ENCODE data around the gene PIMREG.

The PIMREG gene

DNA sequence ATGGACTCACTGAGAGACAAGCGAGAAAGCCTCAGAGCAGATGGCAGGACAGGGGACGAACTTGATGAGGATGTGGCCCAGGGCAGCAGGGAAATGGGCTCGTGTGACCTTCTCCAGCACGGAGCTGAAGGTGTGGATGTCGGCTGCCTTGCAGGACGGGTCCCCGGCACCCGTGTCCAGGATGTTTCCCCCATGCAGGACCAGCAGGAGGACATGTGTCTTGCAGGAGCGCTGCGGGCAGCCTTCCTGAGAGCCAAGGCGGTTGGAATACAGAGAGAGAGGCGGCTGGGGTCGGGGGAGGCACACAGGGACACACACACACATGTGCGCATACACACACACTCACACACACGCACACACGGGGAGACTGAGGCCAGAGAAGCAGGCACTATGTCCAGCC lies 39.3 kb downstream of the PIMREG start:
- Histone ChIP-seq H3K4me3 (ENCODE audit: insufficient read depth, low read length, poor library complexity, severe bottlenecking) (no peak overlapping the region), H3K9me3 (ENCODE audit: insufficient read depth, low read length) (no peaks in the 10 kb centered on the region), H3K27me3 (ENCODE audit: low read length) (no peaks in the 10 kb centered on the region), H4K20me1 (ENCODE audit: low read depth, low read length) (no peaks in the 10 kb centered on the region), H3K4me2 (ENCODE audit: low read depth, low read length, poor library complexity, severe bottlenecking) (no peak overlapping the region), H3F3A (ENCODE audit: insufficient read depth) (no peaks in the 10 kb centered on the region), H3K79me2 (ENCODE audit: insufficient read depth, low read length) (no peaks in the 10 kb centered on the region), H3K9ac (ENCODE audit: low read length) (no peak overlapping the region), H2AFZ (ENCODE audit: low read depth, low read length, severe bottlenecking) (no peak overlapping the region), H3K36me3 (ENCODE audit: low read length) (no peaks in the 10 kb centered on the region), H3K9me2 (replicated peaks; ENCODE audit: insufficient read depth, low read length) (no peaks in the 10 kb centered on the region), H3K27ac (ENCODE audit: low read depth, low read length) (no peak overlapping the region)
- TF ChIP-seq, protein P1, sequence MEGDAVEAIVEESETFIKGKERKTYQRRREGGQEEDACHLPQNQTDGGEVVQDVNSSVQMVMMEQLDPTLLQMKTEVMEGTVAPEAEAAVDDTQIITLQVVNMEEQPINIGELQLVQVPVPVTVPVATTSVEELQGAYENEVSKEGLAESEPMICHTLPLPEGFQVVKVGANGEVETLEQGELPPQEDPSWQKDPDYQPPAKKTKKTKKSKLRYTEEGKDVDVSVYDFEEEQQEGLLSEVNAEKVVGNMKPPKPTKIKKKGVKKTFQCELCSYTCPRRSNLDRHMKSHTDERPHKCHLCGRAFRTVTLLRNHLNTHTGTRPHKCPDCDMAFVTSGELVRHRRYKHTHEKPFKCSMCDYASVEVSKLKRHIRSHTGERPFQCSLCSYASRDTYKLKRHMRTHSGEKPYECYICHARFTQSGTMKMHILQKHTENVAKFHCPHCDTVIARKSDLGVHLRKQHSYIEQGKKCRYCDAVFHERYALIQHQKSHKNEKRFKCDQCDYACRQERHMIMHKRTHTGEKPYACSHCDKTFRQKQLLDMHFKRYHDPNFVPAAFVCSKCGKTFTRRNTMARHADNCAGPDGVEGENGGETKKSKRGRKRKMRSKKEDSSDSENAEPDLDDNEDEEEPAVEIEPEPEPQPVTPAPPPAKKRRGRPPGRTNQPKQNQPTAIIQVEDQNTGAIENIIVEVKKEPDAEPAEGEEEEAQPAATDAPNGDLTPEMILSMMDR (IDR thresholded peaks at IDR 0.05; ENCODE audit: insufficient read depth, low read length, poor library complexity, severe bottlenecking): no peak
- TF ChIP-seq EZH2phosphoT487 (conservative IDR thresholded peaks at IDR 0.05; ENCODE audit: low read length): no peak

DNA sequence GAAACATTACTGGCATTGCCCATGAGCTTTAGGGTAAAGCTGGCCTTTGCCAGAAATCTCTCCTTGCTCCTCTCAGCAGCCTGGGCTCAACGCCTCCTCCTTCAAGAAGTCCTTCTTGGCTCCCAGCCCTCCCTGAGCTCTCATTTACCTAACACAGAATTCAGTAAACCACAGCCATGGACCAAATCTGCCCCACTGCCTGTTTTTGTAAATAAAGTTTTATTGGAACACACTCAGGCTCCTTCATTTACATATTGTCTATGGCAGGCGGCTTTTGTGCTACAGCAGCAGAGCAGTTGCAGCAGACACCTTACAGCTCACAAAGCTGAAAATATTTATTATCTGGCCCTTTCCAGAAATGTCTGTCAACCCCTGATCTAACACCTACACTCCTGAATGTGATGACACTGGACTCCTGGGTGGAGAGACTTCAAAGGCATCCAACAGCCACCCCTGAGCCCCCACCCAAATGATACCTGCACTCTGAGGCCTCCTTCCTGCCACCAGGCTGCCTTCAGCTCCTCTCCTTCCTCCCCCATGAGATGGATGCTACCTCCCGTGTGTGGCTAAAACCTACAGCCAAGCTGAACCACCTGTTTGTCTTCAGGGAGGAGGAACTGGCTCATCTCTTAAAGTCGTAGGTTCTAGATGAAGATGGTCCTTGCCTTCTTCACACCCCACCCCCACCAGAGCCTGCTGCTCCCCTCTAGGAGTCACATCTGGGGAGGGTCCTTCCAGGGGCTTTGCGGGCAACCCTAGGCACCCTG lies 41.6 kb downstream of the PIMREG start:
- Histone ChIP-seq H4K20me1 (ENCODE audit: low read depth, low read length) (no peaks in the 10 kb centered on the region), H3K9me3 (ENCODE audit: insufficient read depth, low read length) (no peaks in the 10 kb centered on the region), H3K4me2 (ENCODE audit: low read depth, low read length, poor library complexity, severe bottlenecking) (no peak overlapping the region), H3F3A (ENCODE audit: insufficient read depth) (no peaks in the 10 kb centered on the region), H3K36me3 (ENCODE audit: low read length) (no peaks in the 10 kb centered on the region), H3K27me3 (ENCODE audit: low read length) (no peaks in the 10 kb centered on the region), H3K79me2 (ENCODE audit: insufficient read depth, low read length) (no peaks in the 10 kb centered on the region), H3K9me2 (replicated peaks; ENCODE audit: insufficient read depth, low read length) (no peaks in the 10 kb centered on the region), H3K27ac (ENCODE audit: low read depth, low read length) (no peak overlapping the region), H3K9ac (ENCODE audit: low read length) (no peak overlapping the region), H2AFZ (ENCODE audit: low read depth, low read length, severe bottlenecking) (no peak overlapping the region), H3K4me3 (ENCODE audit: insufficient read depth, low read length, poor library complexity, severe bottlenecking) (no peak overlapping the region)
- TF ChIP-seq, protein P1 (IDR thresholded peaks at IDR 0.05; ENCODE audit: insufficient read depth, low read length, poor library complexity, severe bottlenecking): no peak
- no peak for TF ChIP-seq EZH2phosphoT487 (conservative IDR thresholded peaks at IDR 0.05; ENCODE audit: low read length)

DNA sequence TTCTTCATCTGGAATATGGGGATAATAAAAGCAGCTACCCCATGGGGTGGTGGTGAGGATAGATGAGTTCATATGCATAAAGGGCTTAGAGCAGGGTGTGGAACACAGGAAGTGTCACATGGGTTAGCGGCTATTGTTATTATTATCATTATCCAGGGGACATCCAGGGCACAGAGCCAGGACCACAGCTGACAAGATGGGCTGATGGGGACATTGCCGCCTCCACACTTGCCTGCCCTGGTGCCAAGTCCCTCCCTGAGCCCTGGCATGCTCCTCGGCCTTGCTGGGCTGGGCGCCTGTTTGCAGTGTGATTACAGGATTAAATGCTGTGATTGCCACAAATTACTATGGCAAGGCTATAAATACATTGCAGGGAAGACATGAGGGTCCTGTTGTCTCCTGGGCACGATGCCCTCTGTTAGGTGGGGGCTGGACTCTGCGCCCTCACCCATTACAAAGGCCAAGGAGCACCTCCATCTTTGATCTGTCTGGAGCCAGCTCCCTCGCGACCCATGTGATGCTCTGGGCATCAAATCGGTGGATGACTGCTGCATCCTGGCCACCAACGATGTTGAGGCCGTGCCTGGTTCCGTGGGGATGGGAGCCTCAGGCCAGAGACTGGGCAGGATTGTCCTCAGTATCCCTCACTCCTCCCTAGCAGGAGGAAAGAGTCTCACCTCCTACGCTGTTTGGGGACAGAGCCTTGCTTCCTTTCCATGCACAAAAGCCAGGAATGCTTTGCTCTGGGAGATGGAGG lies 43.2 kb downstream of the PIMREG start:
- no peak for TF ChIP-seq EZH2phosphoT487 (conservative IDR thresholded peaks at IDR 0.05; ENCODE audit: low read length)
- TF ChIP-seq, protein P1 (IDR thresholded peaks at IDR 0.05; ENCODE audit: insufficient read depth, low read length, poor library complexity, severe bottlenecking): no peak
- H3K4me2 ChIP-seq (ENCODE audit: low read depth, low read length, poor library complexity, severe bottlenecking): no peak overlapping the region

More for the DNA sequence above, 43.2 kb downstream of the PIMREG start:
- H3K36me3 ChIP-seq (ENCODE audit: low read length): no peaks in the 10 kb centered on the region
- H3K9me3 ChIP-seq (ENCODE audit: insufficient read depth, low read length): no peaks in the 10 kb centered on the region
- no peak overlapping the region for H3K27ac ChIP-seq (ENCODE audit: low read depth, low read length)
- no peak overlapping the region for H3K9ac ChIP-seq (ENCODE audit: low read length)
- H3K4me3 ChIP-seq (ENCODE audit: insufficient read depth, low read length, poor library complexity, severe bottlenecking): no peak overlapping the region
- no peak overlapping the region for H2AFZ ChIP-seq (ENCODE audit: low read depth, low read length, severe bottlenecking)
- no peaks in the 10 kb centered on the region for H4K20me1 ChIP-seq (ENCODE audit: low read depth, low read length)
- H3K27me3 ChIP-seq (ENCODE audit: low read length): no peaks in the 10 kb centered on the region
- no peaks in the 10 kb centered on the region for H3K79me2 ChIP-seq (ENCODE audit: insufficient read depth, low read length)
- no peaks in the 10 kb centered on the region for H3F3A ChIP-seq (ENCODE audit: insufficient read depth)
- no peaks in the 10 kb centered on the region for H3K9me2 ChIP-seq (replicated peaks; ENCODE audit: insufficient read depth, low read length)

Measured in SU-DHL-6 (cell line).